HG02973 (cell line): ENCODE measurements around the gene NAA50.

ENCODE experiments used
- ATAC-seq: cut with Tn5 transposase; IDR thresholded peaks from one replicate; pipeline ENCODE4 v1.9.1; 2021; ENCODE audit warnings: moderate library complexity; ENCODE audit not compliant: unreplicated experiment

Gene NAA50

GRCh38 chr3:113695431-113695785 is 50.6 kb downstream of the NAA50 start:
- ATAC-seq = no peak

DNA sequence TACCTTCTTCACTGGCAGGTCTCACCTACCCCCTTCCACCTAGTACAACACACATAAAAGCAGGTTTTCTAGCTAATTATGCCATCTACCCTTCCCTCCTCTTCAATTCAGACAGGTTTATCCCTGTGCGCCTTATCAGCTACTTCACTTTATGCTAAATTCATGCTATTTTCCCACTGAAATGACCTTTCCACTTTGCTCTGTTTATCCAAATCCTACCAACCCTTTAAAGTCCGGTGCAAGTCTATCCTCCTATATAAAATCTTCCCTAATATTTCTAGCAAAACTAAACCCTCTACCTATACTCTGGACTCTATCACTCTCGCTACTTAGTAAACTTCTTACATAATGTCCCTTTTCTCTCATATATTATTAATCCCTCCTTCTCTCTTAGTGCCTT is 55.6 kb downstream of the NAA50 start:
- ATAC-seq = no peak

GRCh38 chr3:113685956-113686721 is 59.9 kb downstream of the NAA50 start:
- ATAC-seq = no peak

GRCh38 chr3:113685124-113685523 is 60.9 kb downstream of the NAA50 start:
- ATAC-seq = no peak

GRCh38 chr3:113684271-113684819 is 61.7 kb downstream of the NAA50 start:
- no peak for ATAC-seq

GRCh38 chr3:113678773-113679172 is 67.3 kb downstream of the NAA50 start:
- no peak for ATAC-seq

GRCh38 chr3:113677737-113678136 is 68.3 kb downstream of the NAA50 start:
- ATAC-seq = no peak

GRCh38 chr3:113676261-113676660 is 69.8 kb downstream of the NAA50 start:
- no peak for ATAC-seq

GRCh38 chr3:113673593-113673992 is 72.5 kb downstream of the NAA50 start:
- ATAC-seq = no peak

DNA sequence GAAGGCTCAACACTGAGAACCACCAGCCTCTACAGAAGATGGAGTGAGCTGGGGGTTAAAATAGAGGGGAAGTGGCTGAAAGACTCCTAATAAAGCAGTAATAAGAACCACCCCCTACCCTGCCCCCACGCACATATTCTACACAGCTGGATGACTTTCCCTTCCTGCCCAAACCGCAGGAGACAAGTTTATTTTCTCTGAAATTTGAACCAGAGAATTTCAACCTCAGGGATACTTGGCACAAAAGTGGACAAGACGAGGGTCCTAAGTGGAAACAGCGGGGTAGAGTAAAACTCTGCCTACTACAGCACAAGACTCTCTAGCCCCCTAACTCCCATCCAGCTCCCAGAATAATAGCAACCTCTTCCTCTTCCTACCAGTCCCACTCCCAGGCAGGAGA is 78.0 kb downstream of the NAA50 start:
- ATAC-seq = no peak
